ENCODE data around the gene ZNF764.
"Not testable (repeated sequence)": the region's sequence is repeated elsewhere in the genome, so short reads cannot be mapped to it uniquely, and the experiment has no call there.

The ZNF764 gene

GRCh38 chr16:30543067-30543466, 15.1 kb downstream of the ZNF764 start:
- DNase-seq: no peak

- DNase-seq: no peak
These were observed 16.5 kb downstream of the ZNF764 start for GRCh38 chr16:30541502-30542329.

- DNase-seq: not testable (repeated sequence)
These were observed 17.2 kb downstream of the ZNF764 start for GRCh38 chr16:30540916-30541464.

GRCh38 chr16:30539986-30540526, 18.1 kb downstream of the ZNF764 start:
- not testable (repeated sequence) for DNase-seq

DNA sequence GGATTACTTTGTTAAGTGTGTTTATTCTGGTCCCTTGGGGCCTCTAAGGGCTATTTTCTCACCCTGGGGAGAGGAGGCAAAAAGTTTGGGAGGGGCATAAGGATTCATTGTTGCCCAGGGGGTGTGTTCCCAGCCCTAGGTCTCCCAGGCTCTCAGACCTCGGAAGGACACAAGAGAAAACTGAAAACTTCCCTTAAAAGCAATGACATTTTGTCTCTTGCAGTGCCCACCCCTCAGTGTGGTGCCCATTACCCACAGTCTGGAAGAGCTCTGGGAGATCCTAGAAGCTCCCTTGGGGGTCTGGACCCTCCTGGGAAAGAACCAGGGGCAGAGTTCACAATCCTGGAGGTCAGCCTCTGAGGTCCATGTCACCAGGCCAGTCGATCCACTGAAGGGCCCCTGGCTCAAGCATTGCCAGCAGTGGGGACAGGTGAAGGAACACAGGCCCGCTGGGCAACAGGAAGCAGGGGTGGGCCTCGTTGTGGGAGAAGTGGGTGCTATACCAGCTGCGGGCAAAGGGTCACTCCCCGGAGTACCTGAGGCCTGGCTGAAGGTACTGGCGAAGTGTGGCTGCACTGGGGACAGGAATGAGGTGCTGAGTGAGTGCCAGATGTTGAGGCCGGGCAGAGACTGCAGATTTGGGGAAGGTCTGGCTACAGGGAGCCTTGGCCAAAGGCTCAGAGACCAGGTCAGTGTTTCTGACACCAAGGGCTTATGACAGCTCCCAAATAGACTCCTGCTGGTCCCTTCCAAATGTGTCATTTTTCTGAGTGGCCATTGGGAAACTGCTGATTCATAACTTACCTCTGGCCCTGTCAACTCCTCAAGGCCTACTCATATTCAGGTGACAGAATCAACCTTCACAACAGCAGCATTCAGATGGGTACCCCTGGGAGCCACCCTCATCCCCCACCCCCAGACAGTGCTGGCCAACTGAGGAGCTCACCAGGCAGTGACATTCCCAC, 18.9 kb downstream of the ZNF764 start:
- DNase-seq: no peak

- not testable (repeated sequence) for DNase-seq
These were observed 21.7 kb downstream of the ZNF764 start for GRCh38 chr16:30536391-30537024.

- no peak for DNase-seq
These were observed 22.4 kb downstream of the ZNF764 start for GRCh38 chr16:30535777-30536190.

GRCh38 chr16:30535106-30535776, 22.9 kb downstream of the ZNF764 start:
- DNase-seq: peak; percentile 46

- DNase-seq: peak; percentile 46
These were observed 23.6 kb downstream of the ZNF764 start, which contains the start of gene ZNF747 for GRCh38 chr16:30534368-30535105. ZNF747 (minus strand) TSS chr16:30534858; CDS start chr16:30534679, 179 bp downstream.

DNA sequence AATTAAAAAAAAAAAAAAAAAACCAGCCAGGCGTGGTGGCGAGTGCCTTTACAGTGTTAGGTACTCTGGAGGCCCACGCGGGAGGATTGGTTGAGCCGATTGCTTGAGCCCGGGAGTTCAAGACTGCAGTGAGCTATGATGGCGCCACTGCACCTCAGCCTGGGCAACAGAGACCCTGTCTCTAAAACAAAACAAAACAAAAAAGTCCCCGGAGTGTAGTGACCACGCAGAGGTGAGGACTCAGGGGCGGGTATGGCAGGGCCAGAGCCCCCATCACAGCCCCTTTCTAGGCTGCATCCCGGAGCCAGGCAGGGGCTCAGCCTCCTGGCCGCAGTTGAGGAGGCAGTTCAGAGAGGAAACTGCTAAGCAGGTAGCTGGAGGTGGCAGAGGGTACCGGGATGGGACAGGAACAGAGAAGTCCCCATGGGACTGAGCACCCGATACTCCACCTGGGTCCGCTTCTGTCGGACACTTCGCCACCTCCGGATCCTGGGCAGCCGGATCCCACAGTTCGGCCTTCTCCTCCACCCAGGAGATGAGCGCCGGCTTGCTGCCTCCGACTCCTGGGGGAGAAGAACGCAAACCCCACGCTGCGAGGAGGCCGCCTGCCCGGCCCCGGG, 24.3 kb downstream of the ZNF764 start:
- no peak for DNase-seq

DNA sequence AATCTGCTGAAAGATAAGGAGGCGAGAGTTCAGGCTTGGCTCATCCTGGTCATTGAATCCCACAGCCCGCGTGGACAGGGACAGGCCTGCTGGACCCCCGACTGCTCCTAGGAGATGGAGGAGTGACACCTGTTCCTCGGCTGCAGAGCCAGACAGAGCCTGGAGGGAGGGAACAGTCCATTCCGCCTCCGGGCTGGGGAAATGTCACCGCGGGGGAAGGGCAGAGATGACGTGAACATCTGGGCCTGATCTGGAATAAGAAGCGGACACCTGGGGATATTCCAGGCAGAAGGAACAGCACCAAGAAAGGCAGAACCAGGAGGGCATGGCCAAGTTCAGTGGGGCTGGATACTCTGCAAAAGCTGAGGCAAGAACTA, 25.0 kb downstream of the ZNF764 start:
- no peak for DNase-seq

DNA sequence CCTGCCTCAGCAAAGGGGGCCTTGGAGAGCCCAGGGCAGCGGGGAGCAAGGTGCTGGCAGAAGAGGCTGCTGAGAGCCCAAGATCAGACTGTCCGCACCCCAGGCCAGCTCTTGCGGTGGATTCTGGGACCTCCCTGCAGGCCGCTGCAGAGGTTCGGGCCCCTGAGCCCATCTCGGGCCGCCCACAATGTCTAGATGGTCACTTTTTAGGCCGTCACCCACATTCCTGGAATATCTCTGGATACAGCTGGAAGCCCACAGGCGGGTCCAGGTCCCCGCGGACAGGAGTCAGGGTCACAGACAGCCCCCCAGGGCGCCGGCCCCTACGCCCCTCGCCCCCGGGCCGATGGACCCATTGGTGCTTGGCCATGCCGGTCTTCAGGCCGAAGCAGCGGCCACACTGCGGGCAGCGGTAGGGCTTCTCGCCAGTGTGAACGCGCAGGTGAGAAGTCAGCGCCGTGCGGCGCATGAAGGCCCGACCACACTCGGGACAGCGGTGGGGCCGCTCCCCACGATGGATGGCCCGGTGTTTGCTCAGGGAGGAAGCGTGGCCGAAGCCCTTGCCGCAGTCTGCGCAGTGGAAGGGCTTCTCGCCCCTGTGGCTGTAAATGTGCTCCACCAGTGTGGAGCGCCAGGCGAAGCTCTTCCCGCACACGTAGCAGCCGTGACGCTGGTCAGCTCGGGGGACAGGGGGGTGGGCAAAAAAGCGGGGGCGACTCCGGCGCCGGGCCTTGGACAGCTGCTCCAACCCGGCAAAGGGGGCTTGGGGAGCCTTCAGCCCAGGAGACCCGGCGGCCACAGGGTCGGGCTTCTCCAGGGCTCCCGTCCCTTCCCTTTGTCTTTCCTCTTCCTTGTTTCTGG, 25.7 kb downstream of the ZNF764 start:
- no peak for DNase-seq

GRCh38 chr16:30530163-30531037, 27.8 kb downstream of the ZNF764 start:
- DNase-seq: no peak

DNA sequence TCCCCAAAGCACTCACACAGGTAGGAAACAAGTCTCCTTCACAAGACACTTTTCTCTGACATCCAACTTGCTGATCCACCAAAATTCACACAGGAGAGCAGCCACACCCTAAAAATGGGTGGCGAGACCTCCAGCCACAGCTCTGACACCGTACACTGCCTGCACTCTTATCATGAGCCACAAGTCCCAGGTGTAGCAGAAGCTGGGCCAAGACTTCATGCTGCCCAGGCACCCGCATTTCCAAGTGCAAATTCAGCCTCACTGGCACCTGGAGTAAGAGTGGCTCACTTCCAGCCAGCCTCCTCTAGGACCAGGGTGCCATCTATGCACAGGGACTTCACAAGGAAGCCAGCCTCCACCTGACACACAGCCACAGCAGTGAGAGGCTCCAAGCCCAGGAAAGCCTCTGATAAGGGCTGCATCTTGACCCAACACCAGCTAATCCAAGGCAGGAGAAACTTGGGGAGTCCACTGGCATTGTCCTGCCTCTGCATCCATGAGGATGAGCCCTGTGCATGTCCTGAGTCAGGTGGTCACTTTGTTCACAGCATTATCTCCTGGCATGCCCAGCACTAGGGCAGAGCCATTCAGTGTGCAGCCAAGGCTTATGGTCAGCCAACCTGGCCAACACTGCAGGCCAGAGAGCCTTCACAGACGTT, 29.2 kb downstream of the ZNF764 start:
- DNase-seq: no peak

GRCh38 chr16:30527635-30528178, 30.5 kb downstream of the ZNF764 start:
- DNase-seq: no peak

- peak; percentile 89 for DNase-seq
These were observed 31.1 kb downstream of the ZNF764 start for GRCh38 chr16:30526823-30527634.

Data from NCI-H2029 treated with DMSO at 0.1 percent for 48 hours (cell line).